NT2/D1 (cell line): Measurements from ENCODE around the gene ACER3.
A peak's percentile ranks its signal among the peaks of the same experiment; 100 is the strongest.
"Not testable (repeated sequence)": the region's sequence is repeated elsewhere in the genome, so short reads cannot be mapped to it uniquely, and the experiment has no call there.

ENCODE experiments used
- DNase-seq: peaks from one replicate; pipeline ENCODE4 v3.0.0-alpha.2; 2011; ENCODE audit warnings: low read depth, low spot score
- H3K27me3 ChIP-seq: 2 replicates; pipeline ENCODE4 v1.6.0; 2011; ENCODE audit warnings: mild to moderate bottlenecking; ENCODE audit not compliant: insufficient read length, insufficient read depth
- H3K36me3 ChIP-seq: 2 replicates; pipeline ENCODE4 v1.6.1; 2011; ENCODE audit warnings: mild to moderate bottlenecking, low read length, mixed read lengths; ENCODE audit not compliant: insufficient read depth, insufficient read length
- H3K4me1 ChIP-seq: 2 replicates; pipeline ENCODE4 v1.5.1; 2011; ENCODE audit not compliant: insufficient read depth, insufficient read length
- H3K4me3 ChIP-seq: 2 replicates; pipeline ENCODE4 v1.5.1; 2011; ENCODE audit warnings: low read depth; ENCODE audit not compliant: insufficient read length
- H3K9ac ChIP-seq: 2 replicates; pipeline ENCODE4 v1.6.0; 2011; ENCODE audit warnings: low read depth; ENCODE audit not compliant: insufficient read length
- H3K9me3 ChIP-seq: 2 replicates; pipeline ENCODE4 v1.5.1; 2011; ENCODE audit warnings: mild to moderate bottlenecking, low read length; ENCODE audit not compliant: insufficient read depth
- SUZ12 ChIP-seq: IDR thresholded peaks from 2 replicates; pipeline ENCODE4 v1.6.1; 2011; ENCODE audit not compliant: insufficient read length, insufficient read depth; ENCODE audit errors: extremely low read depth
- YY1 ChIP-seq: IDR thresholded peaks from 2 replicates; pipeline ENCODE4 v1.6.1; 2011; ENCODE audit not compliant: insufficient read length, insufficient read depth
- ZNF274 ChIP-seq: IDR thresholded peaks from 2 replicates; pipeline ENCODE4 v1.6.1; 2011; ENCODE audit warnings: mild to moderate bottlenecking, low read depth, low read length

Gene ACER3

DNA sequence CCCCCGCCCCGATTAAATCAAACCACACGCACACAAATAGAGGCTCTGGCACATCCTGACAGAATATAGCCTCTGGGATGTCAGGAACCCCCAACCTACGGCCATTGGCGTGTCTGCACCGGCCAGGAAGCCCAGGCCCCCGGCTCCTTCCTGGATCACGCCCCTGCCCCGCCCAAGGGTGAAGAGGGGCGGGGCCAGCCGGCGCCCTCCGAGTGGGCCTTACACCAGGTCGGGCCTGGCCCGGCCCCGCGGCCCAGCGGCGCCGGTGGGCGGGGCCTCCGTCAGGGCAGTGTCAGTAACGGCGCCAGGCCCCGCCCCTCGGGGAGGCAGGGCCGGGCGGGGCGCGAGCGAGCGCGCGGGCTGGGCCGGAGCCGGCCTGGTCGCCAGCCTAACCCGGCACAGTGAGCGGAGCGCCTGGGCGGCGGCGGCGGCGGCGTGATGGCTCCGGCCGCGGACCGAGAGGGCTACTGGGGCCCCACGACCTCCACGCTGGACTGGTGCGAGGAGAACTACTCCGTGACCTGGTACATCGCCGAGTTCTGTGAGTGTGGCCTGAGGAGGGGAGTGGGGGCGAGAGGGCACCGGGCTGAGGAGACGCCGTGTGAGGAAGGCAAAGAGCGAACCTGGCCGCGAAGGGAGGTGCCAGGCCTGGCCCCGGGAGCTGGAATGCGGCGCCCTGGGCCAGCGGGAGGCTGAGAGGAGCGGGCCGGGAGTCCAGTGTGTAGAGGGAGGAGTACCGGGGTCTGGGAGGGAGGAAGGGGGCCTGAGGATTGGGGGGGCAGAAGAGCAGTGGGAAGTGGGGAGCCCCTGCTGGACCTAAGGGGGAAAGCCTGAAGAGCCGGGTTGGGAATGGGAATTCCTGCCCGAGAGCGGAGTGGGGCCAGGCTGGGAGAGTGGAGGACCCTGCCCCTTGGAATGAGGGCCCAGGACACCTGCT lies at the start of gene ACER3:
ACER3 (plus strand) TSS at position 380 of the 937 bp plus-strand sequence; CDS start at position 439, 59 bp downstream.
- Histone ChIP-seq H3K4me3 (peak within 1 kb of the TSS; percentile 49), H3K9ac (peak within 1 kb of the TSS; percentile 76), H3K4me1 (no peaks in the 10 kb centered on the region), H3K36me3 (no peaks in the 10 kb centered on the region), H3K9me3 (no peaks in the 10 kb centered on the region), H3K27me3 (no peaks in the 10 kb centered on the region)
- TF ChIP-seq YY1 (no peak), ZNF274 (no peak), SUZ12 (no peak)
- peak; percentile 83 for DNase-seq

DNA sequence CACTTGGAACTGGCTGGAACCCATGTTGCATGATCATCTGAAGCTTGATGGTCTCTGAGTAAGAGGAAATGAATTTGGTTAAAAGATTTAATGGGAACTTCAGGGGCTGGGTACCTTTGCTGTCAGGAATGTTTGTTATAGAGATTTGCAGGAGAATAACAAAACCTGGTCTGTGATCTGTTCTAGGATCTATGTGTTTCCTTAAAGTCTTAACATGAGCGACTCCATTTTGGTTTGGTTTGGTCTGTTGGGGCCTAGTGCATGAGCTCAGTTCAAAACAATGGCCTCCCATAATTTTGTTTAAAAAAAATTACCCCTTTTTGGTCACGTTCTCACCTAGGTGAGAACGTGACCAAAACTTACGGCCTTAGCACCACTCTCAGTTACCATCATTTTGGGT lies 49.5 kb upstream of the ACER3 start:
- Histone ChIP-seq H3K9ac (no peak overlapping the region), H3K4me3 (no peak overlapping the region), H3K27me3 (no peaks in the 10 kb centered on the region), H3K4me1 (no peaks in the 10 kb centered on the region), H3K36me3 (no peaks in the 10 kb centered on the region), H3K9me3 (peaks cover 24% of the 10 kb centered on the region)
- no peak for DNase-seq
- no peak for TF ChIP-seq SUZ12
- no peak for TF ChIP-seq YY1
- TF ChIP-seq ZNF274: no peak

DNA sequence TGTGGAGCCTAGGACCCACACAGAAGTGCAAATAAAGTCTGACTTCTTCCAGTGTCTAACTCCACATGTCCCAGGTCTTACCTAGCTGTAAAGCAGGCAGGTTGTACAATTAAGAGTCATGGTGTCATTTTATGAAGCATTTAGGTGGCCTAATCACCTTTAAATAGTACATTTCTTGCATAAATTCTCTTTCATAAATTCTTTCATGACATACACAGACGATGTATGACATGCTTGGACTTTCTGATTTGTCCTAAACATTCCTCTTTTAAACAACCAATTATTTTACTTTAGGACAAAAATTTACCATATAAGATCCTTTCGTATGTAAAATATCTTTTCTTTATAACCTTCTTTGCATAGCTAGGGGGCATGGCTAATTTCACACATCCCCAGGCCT lies 46.3 kb upstream of the ACER3 start:
- H3K4me1 ChIP-seq: no peaks in the 10 kb centered on the region
- no peak overlapping the region for H3K9ac ChIP-seq
- DNase-seq: no peak
- peaks cover 36% of the 10 kb centered on the region for H3K9me3 ChIP-seq
- no peak overlapping the region for H3K4me3 ChIP-seq
- H3K36me3 ChIP-seq: no peaks in the 10 kb centered on the region
- TF ChIP-seq SUZ12 (no peak), ZNF274 (no peak), YY1 (no peak)
- H3K27me3 ChIP-seq: no peaks in the 10 kb centered on the region

DNA sequence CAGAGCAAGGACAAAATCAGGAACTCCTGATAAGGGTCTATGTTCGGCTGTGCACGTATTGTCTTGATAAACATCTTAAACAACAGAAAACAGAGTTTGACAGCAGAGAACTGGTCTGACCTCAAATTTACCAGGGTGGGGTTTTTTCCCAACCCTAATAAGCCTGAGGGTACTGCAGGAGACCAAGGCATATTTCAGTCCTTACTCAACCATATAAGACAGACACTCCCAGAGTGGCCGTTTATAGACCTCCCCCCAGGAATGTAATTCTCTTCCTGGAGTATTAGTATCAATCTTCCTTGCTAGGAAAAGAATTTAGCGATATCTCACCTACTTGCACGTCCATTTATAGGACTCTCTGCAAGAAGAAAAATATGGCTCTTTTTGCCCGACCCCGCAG lies 45.0 kb upstream of the ACER3 start:
- not testable (repeated sequence) for H3K9ac ChIP-seq, H3K4me1 ChIP-seq, H3K4me3 ChIP-seq, H3K36me3 ChIP-seq, H3K27me3 ChIP-seq, DNase-seq
- peaks cover 42% of the 10 kb centered on the region for H3K9me3 ChIP-seq

DNA sequence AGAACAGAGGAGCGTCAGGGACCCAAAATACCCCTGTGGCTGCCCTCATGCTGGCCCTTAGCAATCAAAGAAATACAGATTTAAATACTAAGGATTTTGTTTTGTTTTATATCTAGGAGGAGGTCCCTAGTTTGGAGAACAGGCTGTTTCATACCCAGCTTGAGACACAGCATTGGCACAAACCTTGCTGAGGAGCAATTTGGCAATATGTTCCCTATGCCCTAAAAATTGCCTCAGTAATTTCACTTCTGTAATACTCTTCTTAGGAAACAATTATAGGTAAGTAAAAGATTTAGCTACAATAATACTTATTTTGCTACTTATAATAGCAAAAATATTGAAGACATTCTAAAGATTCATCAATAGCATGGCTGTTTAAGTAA lies 40.5 kb upstream of the ACER3 start:
- no peak for DNase-seq
- no peaks in the 10 kb centered on the region for H3K27me3 ChIP-seq
- peaks cover 32% of the 10 kb centered on the region for H3K9me3 ChIP-seq
- TF ChIP-seq ZNF274: no peak
- TF ChIP-seq SUZ12: no peak
- no peak for TF ChIP-seq YY1
- H3K4me1 ChIP-seq: peaks cover 8% of the 10 kb centered on the region
- H3K36me3 ChIP-seq: no peaks in the 10 kb centered on the region
- H3K9ac ChIP-seq: no peak overlapping the region
- H3K4me3 ChIP-seq: no peak overlapping the region

DNA sequence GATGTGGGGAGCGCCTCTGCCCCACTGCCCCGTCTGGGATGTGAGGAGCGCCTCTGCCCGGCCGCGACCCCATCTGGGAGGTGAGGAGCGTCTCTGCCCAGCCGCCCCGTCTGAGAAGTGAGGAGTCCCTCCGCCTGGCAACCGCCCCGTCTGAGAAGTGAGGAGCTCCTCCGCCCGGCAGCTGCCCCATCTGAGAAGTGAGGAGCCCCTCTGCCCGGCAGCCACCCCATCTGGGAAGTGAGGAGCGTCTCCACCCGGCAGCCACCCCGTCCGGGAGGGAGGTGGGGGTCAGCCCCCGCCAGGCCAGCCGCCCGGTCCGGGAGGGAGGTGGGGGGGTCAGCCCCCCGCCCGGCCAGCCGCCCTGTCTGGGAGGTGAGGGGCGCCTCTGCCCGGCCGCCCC lies 39.3 kb upstream of the ACER3 start:
- H3K36me3 ChIP-seq, DNase-seq, H3K27me3 ChIP-seq, H3K4me1 ChIP-seq, H3K9ac ChIP-seq, H3K4me3 ChIP-seq: not testable (repeated sequence)
- peaks cover 22% of the 10 kb centered on the region for H3K9me3 ChIP-seq

DNA sequence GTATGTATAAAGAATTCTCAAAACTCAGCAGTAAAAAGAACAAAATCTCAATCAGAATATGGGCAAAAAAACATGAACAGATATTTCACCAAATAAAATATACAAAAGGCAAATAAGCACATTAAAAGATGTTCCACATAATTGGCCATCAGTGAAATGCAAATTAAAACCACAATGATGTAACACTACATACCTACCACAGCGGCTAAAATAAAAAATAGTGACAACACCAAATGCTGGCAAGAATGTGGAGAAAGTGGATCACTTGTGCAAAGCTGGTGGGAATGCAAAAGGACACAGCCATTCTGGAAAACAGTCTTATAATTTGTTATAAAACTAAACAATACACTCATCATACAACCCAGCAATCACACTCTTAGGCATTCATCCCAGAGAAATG lies 38.3 kb upstream of the ACER3 start:
- TF ChIP-seq SUZ12: no peak
- no peak for TF ChIP-seq YY1
- TF ChIP-seq ZNF274: no peak
- Histone ChIP-seq H3K36me3 (no peaks in the 10 kb centered on the region), H3K4me1 (peaks cover 8% of the 10 kb centered on the region), H3K4me3 (no peak overlapping the region), H3K9me3 (peaks cover 12% of the 10 kb centered on the region), H3K27me3 (no peaks in the 10 kb centered on the region), H3K9ac (no peak overlapping the region)
- DNase-seq: no peak
